Caco-2 (cell line): ENCODE measurements around the gene POU4F3. TPM values are rescaled to one million over a fixed set of nuclear protein-coding genes. Genes with fewer than 3 reads are reported as not detected.

Source experiments
- BruUV-seq: library from RNA; stranded (reverse); fragments of 400-500 nt; replicated peaks from 2 replicates; lab custom pipeline; 2021; lab: Mats Ljungman, UMichigan
- CTCF ChIA-PET: fragments of 300-600 bp; sonication (Branson Sonifier 250); formaldehyde crosslinking; loops from one replicate; lab custom pipeline; 2022; ENCODE audit warnings: antibody characterized with exemption; lab: Charles Lee
- POLR2A ChIA-PET: fragments of 300-600 bp; sonication (Branson Sonifier 250); formaldehyde crosslinking; loops from one replicate; lab custom pipeline; 2022; ENCODE audit warnings: antibody characterized with exemption; lab: Charles Lee
- DNase-seq, 2 experiments: peaks; one replicate each; pipeline versions ENCODE4 v3.0.0 to v3.0.0-alpha.2; 2020 to 2022
- H3K27me3 ChIP-seq: replicated peaks from 2 replicates; pipeline ENCODE4 v1.6.0; 2011; ENCODE audit warnings: low read length; ENCODE audit not compliant: control insufficient read depth, insufficient read depth
- H3K36me3 ChIP-seq: 2 replicates; pipeline ENCODE4 v1.5.1; 2011; ENCODE audit warnings: low read length; ENCODE audit not compliant: control insufficient read depth, insufficient read depth
- H3K4me1 ChIP-seq: fragments of 250-450 bp; sonication (Bioruptor Pico); 2 replicates; pipeline ENCODE4 v1.5.1; 2020; ENCODE audit warnings: mild to moderate bottlenecking
- H3K4me3 ChIP-seq: 2 replicates; pipeline ENCODE4 v1.5.1; 2011; ENCODE audit warnings: low read depth, mild to moderate bottlenecking, control low read depth, low read length
- H3K9me3 ChIP-seq: fragments of 250-450 bp; sonication (Bioruptor Pico); 2 replicates; pipeline ENCODE4 v1.5.1; 2020; ENCODE audit warnings: mild to moderate bottlenecking, moderate library complexity
- H3K27ac Mint-ChIP-seq: one replicate; pipeline ENCODE4 v1.8.0; 2022; ENCODE audit warnings: mixed read lengths; ENCODE audit not compliant: unreplicated experiment
- H3K27me3 Mint-ChIP-seq: one replicate; pipeline ENCODE4 v1.8.0; 2022; ENCODE audit warnings: mixed read lengths; ENCODE audit not compliant: insufficient read depth, unreplicated experiment
- H3K36me3 Mint-ChIP-seq: one replicate; pipeline ENCODE4 v1.8.0; 2022; ENCODE audit warnings: mild to moderate bottlenecking, mixed read lengths; ENCODE audit not compliant: insufficient read depth, unreplicated experiment
- H3K4me1 Mint-ChIP-seq: one replicate; pipeline ENCODE4 v1.8.0; 2022; ENCODE audit warnings: low read depth, mixed read lengths; ENCODE audit not compliant: unreplicated experiment
- H3K4me3 Mint-ChIP-seq: one replicate; pipeline ENCODE4 v1.8.0; 2022; ENCODE audit warnings: mild to moderate bottlenecking, moderate library complexity, mixed read lengths; ENCODE audit not compliant: unreplicated experiment
- H3K9me3 Mint-ChIP-seq: one replicate; pipeline ENCODE4 v1.8.0; 2022; ENCODE audit warnings: mixed read lengths; ENCODE audit not compliant: unreplicated experiment
- CTCF ChIP-seq, 2 experiments: fragments of 200-600 bp in 1 of 2; IDR thresholded peaks; 1 replicate in 1 of 2; 2 replicates in 1 of 2; pipeline versions ENCODE4 v1.5.1 to v1.8.0; 2011 to 2022; ENCODE audit warnings: antibody characterized with exemption in 1 of 2, control low read depth in 1 of 2, inconsistent platforms in 1 of 2, low read depth in 1 of 2, low read length in 1 of 2, mild to moderate bottlenecking in 1 of 2, moderate library complexity in 1 of 2; ENCODE audit not compliant: insufficient read depth in 1 of 2, severe bottlenecking in 1 of 2, unreplicated experiment in 1 of 2
- intact Hi-C: fragments of 100-400 bp; cut with micrococcal nuclease; formaldehyde crosslinking; loops from one replicate; pipeline ENCODE4 v1.10.0; 2022; ENCODE audit not compliant: unreplicated experiment
- total RNA-seq: library from RNA; stranded (reverse); gene quantifications from 2 replicates; pipeline ENCODE4 v1.2.3, GENCODE V29; 2022

The POU4F3 gene
- total RNA-seq, 1 experiment from 2014 or later = not detected

DNA sequence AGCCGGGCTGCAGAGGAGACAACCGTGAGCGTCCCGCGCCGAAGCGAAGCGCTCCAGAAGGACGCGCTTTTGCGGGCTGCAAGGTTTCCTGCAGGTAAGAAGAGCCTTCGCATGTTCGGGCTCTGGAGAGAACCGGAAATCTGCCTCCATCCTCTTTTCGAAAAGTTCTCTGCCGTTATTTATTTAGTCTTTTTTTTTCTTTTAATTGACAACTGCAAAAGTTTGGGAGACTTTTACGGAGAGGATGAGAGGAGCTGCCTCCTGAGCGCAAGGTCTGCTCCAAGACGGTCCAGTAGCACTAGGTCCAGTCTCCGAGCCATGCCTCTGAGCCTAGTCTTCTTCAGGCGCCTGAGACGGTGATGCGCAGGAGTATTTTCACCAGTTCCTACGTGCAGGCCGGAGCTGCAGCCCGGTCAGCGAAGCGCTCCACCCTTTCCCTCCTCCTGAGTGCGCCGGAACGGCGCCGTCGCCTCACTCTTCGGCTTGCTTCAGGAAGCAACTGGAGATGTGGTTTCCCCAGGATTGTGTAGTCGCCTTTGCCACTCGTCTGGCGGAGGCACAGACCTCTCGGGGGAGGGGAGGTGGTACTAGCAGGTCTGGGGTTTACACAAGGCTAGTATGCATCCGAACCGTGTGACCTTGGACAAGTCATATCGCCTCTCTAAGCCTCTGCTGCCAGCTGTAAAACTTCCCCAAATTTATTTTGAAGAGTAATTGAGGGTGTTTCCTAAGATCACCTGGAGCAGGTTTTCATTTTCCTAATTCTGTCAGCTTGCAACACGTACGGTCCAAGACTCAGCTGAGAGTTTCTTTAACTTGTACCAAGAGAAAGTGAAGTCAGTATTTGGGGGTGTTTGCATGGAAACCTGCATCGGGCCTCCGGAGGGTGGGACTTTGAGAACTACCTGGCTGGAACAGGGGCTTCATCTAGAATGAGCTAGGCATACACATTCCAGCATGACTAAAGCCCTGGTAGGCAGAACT, 4.5 kb downstream of the POU4F3 start:
- BruUV-seq = no TSS peak
- intact Hi-C loops = no loop called here
- no peak for TF ChIP-seq CTCF (IDR thresholded peaks at IDR 0.05; ENCODE audit: insufficient read depth in 1 of 2, low read depth in 1 of 2, low read length in 1 of 2, severe bottlenecking in 1 of 2, unreplicated experiment in 1 of 2)
- no peaks in the 10 kb centered on the region for H3K9me3 Mint-ChIP-seq
- no peaks in the 10 kb centered on the region for H3K4me1 Mint-ChIP-seq
- H3K27me3 Mint-ChIP-seq = peaks cover 41% of the 10 kb centered on the region
- ChIA-PET CTCF (no interaction called here), POLR2A (no interaction called here)
- H3K4me3 Mint-ChIP-seq = no peak overlapping the region
- H3K4me1 ChIP-seq = no peaks in the 10 kb centered on the region
- H3K36me3 Mint-ChIP-seq = no peaks in the 10 kb centered on the region
- no peaks in the 10 kb centered on the region for H3K9me3 ChIP-seq
- no peak overlapping the region for H3K27ac Mint-ChIP-seq
- H3K27me3 ChIP-seq = peaks cover 1% of the 10 kb centered on the region
- no peak overlapping the region for H3K4me3 ChIP-seq
- H3K36me3 ChIP-seq = no peaks in the 10 kb centered on the region
- DNase-seq = no peak

- Mint-ChIP-seq H3K4me3 (peak overlapping the region; percentile 33), H3K9me3 (no peaks in the 10 kb centered on the region), H3K4me1 (no peaks in the 10 kb centered on the region), H3K27ac (no peak overlapping the region), H3K27me3 (peaks cover 31% of the 10 kb centered on the region), H3K36me3 (no peaks in the 10 kb centered on the region)
- Histone ChIP-seq H3K4me3 (no peak overlapping the region), H3K9me3 (no peaks in the 10 kb centered on the region), H3K4me1 (no peaks in the 10 kb centered on the region), H3K36me3 (no peaks in the 10 kb centered on the region), H3K27me3 (peaks cover 1% of the 10 kb centered on the region)
- BruUV-seq = no TSS peak
- CTCF ChIA-PET = no interaction called here
- TF ChIP-seq CTCF (IDR thresholded peaks at IDR 0.05; ENCODE audit: insufficient read depth in 1 of 2, low read depth in 1 of 2, low read length in 1 of 2, severe bottlenecking in 1 of 2, unreplicated experiment in 1 of 2) = no peak
- POLR2A ChIA-PET = no interaction called here
- DNase-seq = peak in 1 of 2 experiments; percentile 10
- intact Hi-C loops = no loop called here
Observed at GRCh38 chr5:146344155-146345118, 5.8 kb downstream of the POU4F3 start.

- CTCF ChIA-PET = no interaction called here
- POLR2A ChIA-PET = no interaction called here
- peak overlapping the region; percentile 33 for H3K4me3 Mint-ChIP-seq
- no peaks in the 10 kb centered on the region for H3K4me1 ChIP-seq
- H3K9me3 ChIP-seq = no peaks in the 10 kb centered on the region
- no peaks in the 10 kb centered on the region for H3K9me3 Mint-ChIP-seq
- DNase-seq = no peak
- peaks cover 28% of the 10 kb centered on the region for H3K27me3 Mint-ChIP-seq
- BruUV-seq = no TSS peak
- H3K27me3 ChIP-seq = peaks cover 1% of the 10 kb centered on the region
- H3K27ac Mint-ChIP-seq = no peak overlapping the region
- intact Hi-C loops = no loop called here
- H3K4me1 Mint-ChIP-seq = no peaks in the 10 kb centered on the region
- no peak for TF ChIP-seq CTCF (IDR thresholded peaks at IDR 0.05; ENCODE audit: insufficient read depth in 1 of 2, low read depth in 1 of 2, low read length in 1 of 2, severe bottlenecking in 1 of 2, unreplicated experiment in 1 of 2)
- H3K36me3 Mint-ChIP-seq = no peaks in the 10 kb centered on the region
- H3K4me3 ChIP-seq = no peak overlapping the region
- no peaks in the 10 kb centered on the region for H3K36me3 ChIP-seq
Observed at GRCh38 chr5:146345240-146345577, 6.6 kb downstream of the POU4F3 start.
